Measurements from ENCODE around the gene HECTD1.
"Not testable (repeated sequence)": the region's sequence is repeated elsewhere in the genome, so short reads cannot be mapped to it uniquely, and the experiment has no call there.

HECTD1 gene

GRCh38 chr14:31069343-31069742, 138.2 kb downstream of the HECTD1 start (continued):
- no peak for TF ChIP-seq KLF9 (tag by site-specific recombination; IDR thresholded peaks at IDR 0.05; ENCODE audit: low read depth)
- no peak for TF ChIP-seq ZNF433 (tag by site-specific recombination; IDR thresholded peaks at IDR 0.05; ENCODE audit: low read depth)
- TF ChIP-seq PATZ1 (tag by site-specific recombination; IDR thresholded peaks at IDR 0.05): no peak

GRCh38 chr14:31068235-31068634, 139.4 kb downstream of the HECTD1 start:
- ChIA-PET CTCF (interaction anchor here (0.7 kb wide), 1 partner anchor 15 kb away, joined by 3 read pairs; no protein-coding TSS in a partner anchor), POLR2A (no interaction called here)
- no peaks in the 10 kb centered on the region for H3K4me1 ChIP-seq (ENCODE audit: control insufficient read depth, insufficient read depth, low read length)
- H3K27ac ChIP-seq (ENCODE audit: extremely low read depth, low read depth, low read length): no peak overlapping the region
- H3K9me3 ChIP-seq (ENCODE audit: control insufficient read depth, insufficient read depth, low read depth, low read length): no peaks in the 10 kb centered on the region
- H3K36me3 ChIP-seq (ENCODE audit: control insufficient read depth in 2 of 2, insufficient read depth in 1 of 2, low read length in 2 of 2): peaks cover 0 to 3% of the 10 kb centered on the region in 2 experiments; a peak in 1 of 3 replicates
- no peak overlapping the region for H3K4me3 ChIP-seq (ENCODE audit: low read depth, low read length)
- TF ChIP-seq ZNF394 (tag by site-specific recombination; IDR thresholded peaks at IDR 0.05; ENCODE audit: borderline replicate concordance) (no peak), IKZF3 (tag by site-specific recombination; IDR thresholded peaks at IDR 0.05) (no peak), ZBTB26 (tag by site-specific recombination; optimal IDR thresholded peaks at IDR 0.05) (no peak), ZNF169 (tag by site-specific recombination; IDR thresholded peaks at IDR 0.05) (no peak), ZNF350 (tag by site-specific recombination; IDR thresholded peaks at IDR 0.05) (no peak), REPIN1 (tag by site-specific recombination; IDR thresholded peaks at IDR 0.05; ENCODE audit: low read depth) (no peak), ZSCAN30 (tag by site-specific recombination; IDR thresholded peaks at IDR 0.05) (no peak), ZNF449 (tag by site-specific recombination; IDR thresholded peaks at IDR 0.05) (no peak), ZXDB (tag by site-specific recombination; IDR thresholded peaks at IDR 0.05) (no peak)

- H3K27ac ChIP-seq (ENCODE audit: extremely low read depth, low read depth, low read length); H3K9me3 ChIP-seq (ENCODE audit: control insufficient read depth, insufficient read depth, low read depth, low read length); POLR2A ChIA-PET; H3K4me1 ChIP-seq (ENCODE audit: control insufficient read depth, insufficient read depth, low read length); H3K36me3 ChIP-seq (ENCODE audit: control insufficient read depth in 2 of 2, insufficient read depth in 1 of 2, low read length in 2 of 2); CTCF ChIA-PET; H3K4me3 ChIP-seq (ENCODE audit: low read depth, low read length): not testable (repeated sequence)
Measured at GRCh38 chr14:31062908-31063307, 144.7 kb downstream of the HECTD1 start.

GRCh38 chr14:31060253-31060875, 147.2 kb downstream of the HECTD1 start:
- H3K36me3 ChIP-seq (ENCODE audit: control insufficient read depth in 2 of 2, insufficient read depth in 1 of 2, low read length in 2 of 2): no peaks in the 10 kb centered on the region
- no peak overlapping the region for H3K27ac ChIP-seq (ENCODE audit: extremely low read depth, low read depth, low read length)
- ChIA-PET CTCF (interaction anchor here (0.7 kb wide), 1 partner anchor 19 kb away, joined by 3 read pairs; no protein-coding TSS in a partner anchor), POLR2A (interaction anchor here (0.5 to 1.9 kb wide), 2 partner anchors 20 to 34 kb away, joined by 4 to 10 read pairs; partner anchors contain the start of genes AP4S1 and STRN3)
- H3K9me3 ChIP-seq (ENCODE audit: control insufficient read depth, insufficient read depth, low read depth, low read length): no peaks in the 10 kb centered on the region
- H3K4me1 ChIP-seq (ENCODE audit: control insufficient read depth, insufficient read depth, low read length): peaks cover 8% of the 10 kb centered on the region
- TF ChIP-seq ZNF692 (tag by site-specific recombination; IDR thresholded peaks at IDR 0.05): peak; percentile 76; the same call in 1 of the 2 replicates
- no peak for TF ChIP-seq ZNF792 (tag by site-specific recombination; IDR thresholded peaks at IDR 0.05)
- TF ChIP-seq ZNF423 (tag by site-specific recombination; IDR thresholded peaks at IDR 0.05): no peak
- no peak overlapping the region for H3K4me3 ChIP-seq (ENCODE audit: low read depth, low read length)
